ENCODE results near the gene UGT1A7.

- no peak for TF ChIP-seq MEF2A (IDR thresholded peaks at IDR 0.05; ENCODE audit: control insufficient read depth, low read depth, low read length)
- no peak for TF ChIP-seq BHLHE40 (IDR thresholded peaks at IDR 0.05; ENCODE audit: low read length)
- TF ChIP-seq ZNF444 (CRISPR knock-in tag; IDR thresholded peaks at IDR 0.05) = no peak
- TF ChIP-seq CBX1 (IDR thresholded peaks at IDR 0.05; ENCODE audit: low read depth) = no peak
- no peak for TF ChIP-seq CREBBP (IDR thresholded peaks at IDR 0.05; ENCODE audit: low read depth, low read length)
- TF ChIP-seq, protein P1, sequence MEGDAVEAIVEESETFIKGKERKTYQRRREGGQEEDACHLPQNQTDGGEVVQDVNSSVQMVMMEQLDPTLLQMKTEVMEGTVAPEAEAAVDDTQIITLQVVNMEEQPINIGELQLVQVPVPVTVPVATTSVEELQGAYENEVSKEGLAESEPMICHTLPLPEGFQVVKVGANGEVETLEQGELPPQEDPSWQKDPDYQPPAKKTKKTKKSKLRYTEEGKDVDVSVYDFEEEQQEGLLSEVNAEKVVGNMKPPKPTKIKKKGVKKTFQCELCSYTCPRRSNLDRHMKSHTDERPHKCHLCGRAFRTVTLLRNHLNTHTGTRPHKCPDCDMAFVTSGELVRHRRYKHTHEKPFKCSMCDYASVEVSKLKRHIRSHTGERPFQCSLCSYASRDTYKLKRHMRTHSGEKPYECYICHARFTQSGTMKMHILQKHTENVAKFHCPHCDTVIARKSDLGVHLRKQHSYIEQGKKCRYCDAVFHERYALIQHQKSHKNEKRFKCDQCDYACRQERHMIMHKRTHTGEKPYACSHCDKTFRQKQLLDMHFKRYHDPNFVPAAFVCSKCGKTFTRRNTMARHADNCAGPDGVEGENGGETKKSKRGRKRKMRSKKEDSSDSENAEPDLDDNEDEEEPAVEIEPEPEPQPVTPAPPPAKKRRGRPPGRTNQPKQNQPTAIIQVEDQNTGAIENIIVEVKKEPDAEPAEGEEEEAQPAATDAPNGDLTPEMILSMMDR (IDR thresholded peaks at IDR 0.05 in 2 of 3, conservative IDR thresholded peaks at IDR 0.05 in 1 of 3; ENCODE audit: insufficient read depth in 2 of 3, low read depth in 1 of 3, low read length in 3 of 3) = no peak
- TF ChIP-seq TRIM28 (IDR thresholded peaks at IDR 0.05) = no peak
- TF ChIP-seq, protein P2, sequence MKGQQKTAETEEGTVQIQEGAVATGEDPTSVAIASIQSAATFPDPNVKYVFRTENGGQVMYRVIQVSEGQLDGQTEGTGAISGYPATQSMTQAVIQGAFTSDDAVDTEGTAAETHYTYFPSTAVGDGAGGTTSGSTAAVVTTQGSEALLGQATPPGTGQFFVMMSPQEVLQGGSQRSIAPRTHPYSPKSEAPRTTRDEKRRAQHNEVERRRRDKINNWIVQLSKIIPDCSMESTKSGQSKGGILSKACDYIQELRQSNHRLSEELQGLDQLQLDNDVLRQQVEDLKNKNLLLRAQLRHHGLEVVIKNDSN (CRISPR knock-in tag; IDR thresholded peaks at IDR 0.05) = no peak
- no peak for TF ChIP-seq SRSF9 (IDR thresholded peaks at IDR 0.05; ENCODE audit: borderline replicate concordance, low read depth, low read length)
Observed at GRCh38 chr2:233673896-233674295, 7.8 kb upstream of the UGT1A7 start.
